GM23338 (cell line): ENCODE data around the gene NDC1. TPM values are rescaled to one million over a fixed set of nuclear protein-coding genes. Genes with fewer than 3 reads are reported as not detected.
A peak's percentile ranks its signal among the peaks of the same experiment; 100 is the strongest.
"Not testable (repeated sequence)": the region's sequence is repeated elsewhere in the genome, so short reads cannot be mapped to it uniquely, and the experiment has no call there.

Source experiments
- ATAC-seq: fragments of 200-7000 bp; cut with Tn5 transposase; 3 replicates; pipeline ENCODE4 v1.9.1; 2020
- DNase-seq: peaks from one replicate; pipeline ENCODE4 v3.0.0-alpha.2; 2015; ENCODE audit warnings: low spot score
- H2AFZ ChIP-seq: fragments of 200-600 bp; sonication (generic); 2 replicates; pipeline ENCODE4 v1.8.0; 2016; ENCODE audit warnings: antibody characterized with exemption, mild to moderate bottlenecking, moderate library complexity
- H3F3A ChIP-seq: fragments of 200-600 bp; sonication (generic); replicated peaks from 2 replicates; pipeline ENCODE4 v1.8.0; 2017; ENCODE audit warnings: antibody characterized with exemption, mixed run types, low read depth
- H3K27ac ChIP-seq: fragments of 200-600 bp; sonication (generic); 2 replicates; pipeline ENCODE4 v1.6.1; 2016; ENCODE audit warnings: low read depth
- H3K27me3 ChIP-seq: fragments of 200-600 bp; sonication (generic); 2 replicates; pipeline ENCODE4 v1.8.0; 2016; ENCODE audit warnings: mild to moderate bottlenecking, mixed run types, moderate library complexity; ENCODE audit not compliant: insufficient read depth
- H3K36me3 ChIP-seq: fragments of 200-600 bp; sonication (generic); 2 replicates; pipeline ENCODE4 v1.8.0; 2016; ENCODE audit warnings: mild to moderate bottlenecking; ENCODE audit not compliant: insufficient read depth
- H3K4me1 ChIP-seq: fragments of 200-600 bp; sonication (generic); 2 replicates; pipeline ENCODE4 v1.8.0; 2016; ENCODE audit warnings: mild to moderate bottlenecking, moderate library complexity; ENCODE audit not compliant: insufficient read depth
- H3K4me2 ChIP-seq: fragments of 200-600 bp; sonication (generic); 2 replicates; pipeline ENCODE4 v1.7.1; 2017; ENCODE audit warnings: mixed run types
- H3K4me3 ChIP-seq: fragments of 200-600 bp; sonication (generic); 2 replicates; pipeline ENCODE4 v1.6.1; 2016; ENCODE audit warnings: mixed run types
- H3K79me2 ChIP-seq: fragments of 200-600 bp; sonication (generic); replicated peaks from 2 replicates; pipeline ENCODE4 v1.8.0; 2017; ENCODE audit warnings: mild to moderate bottlenecking; ENCODE audit not compliant: insufficient read depth
- H3K9me2 ChIP-seq: fragments of 200-600 bp; sonication (generic); 2 replicates; pipeline ENCODE4 v1.8.0; 2017; ENCODE audit not compliant: insufficient read depth
- H4K20me1 ChIP-seq: fragments of 200-600 bp; sonication (generic); replicated peaks from 2 replicates; pipeline ENCODE4 v1.8.0; 2017; ENCODE audit warnings: mild to moderate bottlenecking; ENCODE audit not compliant: insufficient read depth
- H3K27ac Mint-ChIP-seq: 2 replicates; pipeline ENCODE4 v1.8.0; 2020; ENCODE audit warnings: inconsistent platforms, mild to moderate bottlenecking, moderate library complexity, mixed read lengths
- H3K27me3 Mint-ChIP-seq: 3 replicates; pipeline ENCODE4 v1.8.0; 2022; ENCODE audit warnings: low read depth, mild to moderate bottlenecking, moderate library complexity, mixed read lengths, inconsistent platforms; ENCODE audit not compliant: insufficient read depth, poor library complexity
- H3K36me3 Mint-ChIP-seq: 3 replicates; pipeline ENCODE4 v1.8.0; 2021; ENCODE audit warnings: low read depth, mild to moderate bottlenecking, inconsistent platforms, moderate library complexity, mixed read lengths
- H3K4me1 Mint-ChIP-seq: 3 replicates; pipeline ENCODE4 v1.8.0; 2020; ENCODE audit warnings: mild to moderate bottlenecking, inconsistent platforms, mixed read lengths
- H3K4me3 Mint-ChIP-seq: 3 replicates; pipeline ENCODE4 v1.8.0; 2021; ENCODE audit warnings: moderate library complexity, mild to moderate bottlenecking, inconsistent platforms, mixed read lengths
- H3K9me3 Mint-ChIP-seq: 3 replicates; pipeline ENCODE4 v1.8.0; 2020; ENCODE audit warnings: moderate library complexity, mild to moderate bottlenecking, inconsistent platforms, mixed read lengths
- CREB1 ChIP-seq: fragments of 250-450 bp; sonication (Bioruptor Pico); IDR thresholded peaks from 2 replicates; pipeline ENCODE4 v1.5.0; 2020; ENCODE audit warnings: low read depth, mild to moderate bottlenecking, moderate library complexity
- CTCF ChIP-seq, 2 experiments: fragments of 200-600 bp in 1 of 2; sonication (generic) in 1 of 2; conservative IDR thresholded peaks; 2 replicates each; pipeline versions ENCODE4 v1.5.1 to v1.6.1; 2016 to 2017; ENCODE audit warnings: antibody characterized with exemption in 2 of 2, low read depth in 2 of 2, mild to moderate bottlenecking in 2 of 2, moderate library complexity in 1 of 2
- ETS1 ChIP-seq: IDR thresholded peaks from 2 replicates; pipeline ENCODE4 v1.6.1; 2016; ENCODE audit warnings: antibody characterized with exemption
- EZH2 ChIP-seq: fragments of 200-600 bp; sonication (generic); IDR thresholded peaks from one replicate; pipeline ENCODE4 v1.8.0; 2017; ENCODE audit warnings: antibody characterized with exemption, mild to moderate bottlenecking, low read depth; ENCODE audit not compliant: unreplicated experiment
- JUNB ChIP-seq: IDR thresholded peaks from one replicate; pipeline ENCODE4 v1.6.1; 2016; ENCODE audit warnings: antibody characterized with exemption; ENCODE audit not compliant: unreplicated experiment
- NANOG ChIP-seq: IDR thresholded peaks from 2 replicates; pipeline ENCODE4 v1.6.1; 2016; ENCODE audit warnings: antibody characterized with exemption, borderline replicate concordance
- POLR2AphosphoS5 ChIP-seq: IDR thresholded peaks from 2 replicates; pipeline ENCODE4 v1.6.1; 2016; ENCODE audit warnings: antibody characterized with exemption, low read depth
- REST ChIP-seq: IDR thresholded peaks from one replicate; pipeline ENCODE4 v1.6.1; 2018; ENCODE audit warnings: antibody characterized with exemption; ENCODE audit not compliant: unreplicated experiment
- STAT1 ChIP-seq: IDR thresholded peaks from one replicate; pipeline ENCODE4 v1.6.1; 2016; ENCODE audit warnings: antibody characterized with exemption; ENCODE audit not compliant: unreplicated experiment
- ZNF114 ChIP-seq: fragments of 250-450 bp; sonication (Bioruptor Pico); IDR thresholded peaks from 2 replicates; pipeline ENCODE4 v1.5.0; 2020; ENCODE audit warnings: mild to moderate bottlenecking, moderate library complexity
- polyA plus RNA-seq: library from polyadenylated mRNA; unstranded; fragments of >200 nt; fragmentation: Nextera tagmentation; extraction: Ambion mirVana; gene quantifications from 2 replicates; pipeline ENCODE4 v1.2.1, GENCODE V29; 2016
- total RNA-seq: library from RNA; depleted of rRNA; stranded (reverse); fragments of >200 nt; shearing (Covaris generic); gene quantifications from 2 replicates; pipeline ENCODE4 v1.2.3, GENCODE V29; 2014

Gene NDC1
- total and polyA plus RNA-seq, 2 experiments from 2014 or later, result 19.8 to 100 TPM

DNA sequence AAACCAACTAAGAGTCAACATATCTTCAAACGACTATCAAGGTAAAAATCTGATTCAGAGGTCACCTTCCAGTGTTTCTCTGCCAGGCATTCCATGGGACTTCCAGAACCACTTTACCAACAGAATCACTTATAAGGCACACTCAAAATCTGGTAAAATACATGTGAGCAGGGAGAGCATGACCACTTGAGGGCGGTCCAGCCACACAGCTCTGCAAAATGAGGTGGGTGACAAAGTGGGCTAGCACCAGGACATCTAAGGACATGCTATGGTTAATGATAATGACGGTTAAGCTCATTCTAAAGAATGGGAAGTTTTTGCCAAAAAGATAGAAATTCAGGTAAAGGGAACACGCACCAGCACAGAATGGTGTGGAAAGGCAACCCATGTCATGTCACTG, 74.6 kb downstream of the NDC1 start:
- peak; percentile 27 for DNase-seq

DNA sequence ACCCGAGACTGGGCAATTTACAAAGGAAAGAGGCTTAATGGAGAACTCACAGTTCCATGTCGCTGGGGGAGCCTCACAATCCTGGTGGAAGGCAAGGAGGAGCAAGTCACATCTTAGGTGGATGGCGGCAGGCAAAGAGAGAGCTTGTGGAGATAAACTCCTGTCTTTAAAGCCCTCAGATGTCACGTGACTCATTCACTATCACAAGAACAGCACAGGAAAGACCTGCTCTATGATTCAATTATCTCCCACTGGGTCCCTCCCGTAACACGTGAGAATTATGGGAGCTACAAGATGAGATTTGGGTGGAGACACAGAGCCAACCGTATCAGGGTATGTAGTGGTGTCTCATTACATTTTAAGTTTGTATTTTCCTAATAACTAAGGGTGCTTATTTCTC, 77.6 kb downstream of the NDC1 start:
- H3K4me2 ChIP-seq, H3K27ac ChIP-seq, H4K20me1 ChIP-seq, H3K27ac Mint-ChIP-seq, H3K9me2 ChIP-seq, H3K27me3 ChIP-seq, H3K4me3 Mint-ChIP-seq, H3F3A ChIP-seq, ATAC-seq, H3K4me3 ChIP-seq, H3K4me1 Mint-ChIP-seq, H3K9me3 Mint-ChIP-seq, H3K79me2 ChIP-seq, H3K4me1 ChIP-seq, H2AFZ ChIP-seq, H3K36me3 ChIP-seq, H3K27me3 Mint-ChIP-seq, DNase-seq: not testable (repeated sequence)
- H3K36me3 Mint-ChIP-seq, result peaks cover 12% of the 10 kb centered on the region; the same call in 2 of the 3 replicates

More for the DNA sequence above, 74.6 kb downstream of the NDC1 start:
- Histone ChIP-seq H3K4me3 (no peak overlapping the region), H3K36me3 (0 out of 2 replicates have a peak, but pooled peaks cover 10% of the 10 kb centered on the region), H3F3A (no peaks in the 10 kb centered on the region), H3K27me3 (no peaks in the 10 kb centered on the region), H3K4me2 (no peak overlapping the region), H3K79me2 (no peaks in the 10 kb centered on the region), H3K27ac (no peak overlapping the region), H3K9me2 (no peaks in the 10 kb centered on the region), H4K20me1 (0 out of 2 replicates have a peak, but pooled peaks cover 2% of the 10 kb centered on the region), H3K4me1 (no peaks in the 10 kb centered on the region), H2AFZ (no peak overlapping the region)
- peak; percentile 44 for ATAC-seq
- H3K36me3 Mint-ChIP-seq, result peaks cover 18% of the 10 kb centered on the region; the same call in 2 of the 3 replicates
- H3K9me3 Mint-ChIP-seq, result 0 out of 3 replicates have a peak, but pooled peaks cover 5% of the 10 kb centered on the region
- H3K27me3 Mint-ChIP-seq, result peaks cover 5% of the 10 kb centered on the region
- TF ChIP-seq CTCF (conservative IDR thresholded peaks at IDR 0.05; ENCODE audit: low read depth in 2 of 2) (peak; percentile 44 to 67), NANOG (no peak)
- no peak overlapping the region for H3K27ac Mint-ChIP-seq
- no peaks in the 10 kb centered on the region for H3K4me1 Mint-ChIP-seq
- H3K4me3 Mint-ChIP-seq, result no peak overlapping the region

GRCh38 chr1:53755874-53756273, 82.2 kb downstream of the NDC1 start:
- Mint-ChIP-seq H3K4me1 (no peaks in the 10 kb centered on the region; the same call in 2 of the 3 replicates), H3K9me3 (peaks cover 5% of the 10 kb centered on the region; the same call in 1 of the 3 replicates), H3K36me3 (peaks cover 12% of the 10 kb centered on the region; the same call in 2 of the 3 replicates), H3K27ac (no peak overlapping the region), H3K4me3 (no peak overlapping the region), H3K27me3 (peaks cover 6% of the 10 kb centered on the region)
- H3K4me2 ChIP-seq, result no peak overlapping the region
- no peaks in the 10 kb centered on the region for H3K27me3 ChIP-seq
- no peaks in the 10 kb centered on the region for H4K20me1 ChIP-seq
- H3K4me3 ChIP-seq, result no peak overlapping the region
- no peak overlapping the region for H3K27ac ChIP-seq
- DNase-seq, result no peak
- no peak for TF ChIP-seq EZH2
- no peak for TF ChIP-seq ETS1
- TF ChIP-seq STAT1, result no peak
- TF ChIP-seq REST, result no peak
- no peak for TF ChIP-seq JUNB
- TF ChIP-seq CREB1 (CRISPR knock-in tag), result no peak
- no peak for TF ChIP-seq ZNF114 (CRISPR knock-in tag)
- TF ChIP-seq POLR2AphosphoS5, result no peak
- H3K4me1 ChIP-seq, result no peaks in the 10 kb centered on the region
- no peaks in the 10 kb centered on the region for H3K36me3 ChIP-seq
- H2AFZ ChIP-seq, result no peak overlapping the region
- ATAC-seq, result no peak
- no peaks in the 10 kb centered on the region for H3F3A ChIP-seq
- no peaks in the 10 kb centered on the region for H3K9me2 ChIP-seq
- no peaks in the 10 kb centered on the region for H3K79me2 ChIP-seq
